ENCODE data around the gene MUC5AC.

DNA sequence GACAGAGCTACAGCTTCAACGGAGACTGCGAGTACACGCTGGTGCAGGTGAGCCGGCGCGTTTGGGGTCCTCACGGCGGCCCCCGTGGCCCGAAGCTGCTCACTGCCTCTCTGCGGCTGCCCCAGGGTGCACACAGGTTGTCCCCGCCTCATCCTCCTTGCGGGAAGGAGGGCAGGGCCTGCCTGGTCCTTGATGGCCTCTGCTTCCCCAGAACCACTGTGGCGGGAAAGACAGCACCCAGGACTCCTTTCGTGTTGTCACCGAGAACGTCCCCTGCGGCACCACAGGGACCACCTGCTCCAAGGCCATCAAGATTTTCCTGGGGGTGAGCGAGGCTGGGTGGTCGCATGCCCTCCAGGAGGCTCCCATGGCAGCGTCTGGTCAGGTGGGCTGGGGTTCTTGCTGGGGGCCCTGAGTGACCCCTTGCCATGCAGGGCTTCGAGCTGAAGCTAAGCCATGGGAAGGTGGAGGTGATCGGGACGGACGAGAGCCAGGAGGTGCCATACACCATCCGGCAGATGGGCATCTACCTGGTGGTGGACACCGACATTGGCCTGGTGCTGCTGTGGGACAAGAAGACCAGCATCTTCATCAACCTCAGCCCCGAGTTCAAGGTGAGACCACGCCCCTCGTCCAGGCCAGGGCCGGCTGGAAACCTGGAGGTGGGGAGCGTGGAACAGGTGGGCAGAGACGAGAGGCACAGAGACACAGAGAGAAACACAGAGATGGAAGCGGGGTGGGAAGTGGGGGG is 19.4 kb downstream of the MUC5AC start:
- TF ChIP-seq, protein P1, sequence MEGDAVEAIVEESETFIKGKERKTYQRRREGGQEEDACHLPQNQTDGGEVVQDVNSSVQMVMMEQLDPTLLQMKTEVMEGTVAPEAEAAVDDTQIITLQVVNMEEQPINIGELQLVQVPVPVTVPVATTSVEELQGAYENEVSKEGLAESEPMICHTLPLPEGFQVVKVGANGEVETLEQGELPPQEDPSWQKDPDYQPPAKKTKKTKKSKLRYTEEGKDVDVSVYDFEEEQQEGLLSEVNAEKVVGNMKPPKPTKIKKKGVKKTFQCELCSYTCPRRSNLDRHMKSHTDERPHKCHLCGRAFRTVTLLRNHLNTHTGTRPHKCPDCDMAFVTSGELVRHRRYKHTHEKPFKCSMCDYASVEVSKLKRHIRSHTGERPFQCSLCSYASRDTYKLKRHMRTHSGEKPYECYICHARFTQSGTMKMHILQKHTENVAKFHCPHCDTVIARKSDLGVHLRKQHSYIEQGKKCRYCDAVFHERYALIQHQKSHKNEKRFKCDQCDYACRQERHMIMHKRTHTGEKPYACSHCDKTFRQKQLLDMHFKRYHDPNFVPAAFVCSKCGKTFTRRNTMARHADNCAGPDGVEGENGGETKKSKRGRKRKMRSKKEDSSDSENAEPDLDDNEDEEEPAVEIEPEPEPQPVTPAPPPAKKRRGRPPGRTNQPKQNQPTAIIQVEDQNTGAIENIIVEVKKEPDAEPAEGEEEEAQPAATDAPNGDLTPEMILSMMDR (IDR thresholded peaks at IDR 0.05), result no peak
- TF ChIP-seq POLR2A (IDR thresholded peaks at IDR 0.05), result no peak
